HUDEP-2 (cell line): ENCODE results near the gene THY1.
"Not testable (repeated sequence)": the region's sequence is repeated elsewhere in the genome, so short reads cannot be mapped to it uniquely, and the experiment has no call there.

Experiments
- DNase-seq, 76 experiments: peaks; one replicate each; lab custom pipeline; 2025; ENCODE audit not compliant: unreplicated experiment in 76 of 76; lab: John Stamatoyannopoulos, UW

Gene THY1

GRCh38 chr11:119446434-119446833, 23.5 kb upstream of the THY1 start:
- no peak for DNase-seq

GRCh38 chr11:119445850-119446249, 22.9 kb upstream of the THY1 start:
- DNase-seq = no peak

- DNase-seq = no peak
Observed at GRCh38 chr11:119445379-119445778, 22.4 kb upstream of the THY1 start.

GRCh38 chr11:119441898-119442243, 18.9 kb upstream of the THY1 start:
- DNase-seq = no peak

- DNase-seq = no peak
Observed at GRCh38 chr11:119438599-119438998, 15.6 kb upstream of the THY1 start.

GRCh38 chr11:119437521-119437920, 14.5 kb upstream of the THY1 start:
- DNase-seq = not testable (repeated sequence)

- DNase-seq = no peak
Observed at GRCh38 chr11:119436711-119437110, 13.7 kb upstream of the THY1 start.

GRCh38 chr11:119436093-119436492, 13.1 kb upstream of the THY1 start:
- no peak for DNase-seq

GRCh38 chr11:119434591-119435330, 11.8 kb upstream of the THY1 start:
- DNase-seq = no peak

GRCh38 chr11:119433358-119433725, 10.4 kb upstream of the THY1 start:
- no peak for DNase-seq

- no peak for DNase-seq
Observed at GRCh38 chr11:119432484-119433357, 9.7 kb upstream of the THY1 start.

- no peak for DNase-seq
Observed at GRCh38 chr11:119431523-119431922, 8.6 kb upstream of the THY1 start.

GRCh38 chr11:119427279-119427678, 4.3 kb upstream of the THY1 start:
- DNase-seq = no peak

- no peak for DNase-seq
Observed at GRCh38 chr11:119426142-119426541, 3.2 kb upstream of the THY1 start.

GRCh38 chr11:119424775-119425174, 1.8 kb upstream of the THY1 start:
- no peak for DNase-seq

- no peak for DNase-seq
Observed at GRCh38 chr11:119424276-119424675, 1.3 kb upstream of the THY1 start.

- DNase-seq = no peak
Observed at GRCh38 chr11:119423509-119424254, 710 bp upstream of the THY1 start.

- no peak for DNase-seq
Observed at GRCh38 chr11:119421941-119422808, 797 bp downstream of the THY1 start.

GRCh38 chr11:119421351-119421750, 1.6 kb downstream of the THY1 start:
- DNase-seq = no peak

- no peak for DNase-seq
Observed at GRCh38 chr11:119420631-119421030, 2.3 kb downstream of the THY1 start.
